HepG2 (cell line): Measurements from ENCODE around the gene NOL11. TPM values are rescaled to one million over a fixed set of nuclear protein-coding genes. Genes with fewer than 3 reads are reported as not detected.

Source experiments
- ATAC-seq: fragments of 200-7000 bp; cut with Tn5 transposase; 3 replicates; pipeline ENCODE4 v1.9.1; 2020; ENCODE audit warnings: mild to moderate bottlenecking, moderate library complexity
- BruUV-seq: library from RNA; stranded (reverse); fragments of 400-500 nt; replicated peaks from 2 replicates; lab custom pipeline; 2021; lab: Mats Ljungman, UMichigan
- CTCF ChIA-PET: fragments of 300-600 bp; formaldehyde crosslinking; extraction: SDS; loops from one replicate; lab custom pipeline; 2021; ENCODE audit warnings: low total read pairs, inconsistent platforms, low intra/inter-chr PET ratio; lab: Yijun Ruan, JAX
- POLR2A ChIA-PET: fragments of 350-600 bp; sonication (Branson Sonifier 250); formaldehyde crosslinking; loops from one replicate; lab custom pipeline; 2020; ENCODE audit warnings: antibody characterized with exemption, inconsistent platforms; lab: Yijun Ruan, JAX
- DNase-seq: peaks from one replicate; pipeline ENCODE4 v3.0.0-alpha.2; 2015; ENCODE audit warnings: low spot score
- FAIRE-seq: peaks from 3 replicates; lab custom pipeline; 2011; peaks lifted over from hg19 to GRCh38; lab: Jason Lieb, UNC
- H2AFZ ChIP-seq: one replicate; pipeline ENCODE4 v1.6.1; 2011; ENCODE audit warnings: low read length, inconsistent platforms
- H3K27ac ChIP-seq: fragments of 300-600 bp; 3 replicates; pipeline ENCODE4 v1.8.0; 2011; ENCODE audit warnings: mixed run types, mild to moderate bottlenecking, mixed read lengths, low read length, inconsistent platforms; ENCODE audit not compliant: insufficient read depth; ENCODE audit errors: extremely low read length
- H3K27me3 ChIP-seq, 2 experiments: fragments of 200-600 bp in 1 of 2; 2 replicates in 1 of 2; 3 replicates in 1 of 2; pipeline versions ENCODE4 v1.6.0 to v1.8.0; 2011; ENCODE audit warnings: low read length in 2 of 2, mild to moderate bottlenecking in 2 of 2, moderate library complexity in 2 of 2, inconsistent platforms in 1 of 2; ENCODE audit not compliant: insufficient read depth in 2 of 2, control insufficient read depth in 1 of 2
- H3K36me3 ChIP-seq, 2 experiments: fragments of 200-600 bp in 1 of 2; replicated peaks in 1 of 2; 2 replicates in 1 of 2; 3 replicates in 1 of 2; pipeline versions ENCODE4 v1.5.1 to v1.8.0; 2011; ENCODE audit warnings: low read length in 2 of 2, inconsistent platforms in 1 of 2; ENCODE audit not compliant: insufficient read depth in 2 of 2, control insufficient read depth in 1 of 2
- H3K4me1 ChIP-seq: 2 replicates; pipeline ENCODE4 v1.5.1; 2012; ENCODE audit warnings: low read length, inconsistent platforms; ENCODE audit not compliant: insufficient read depth
- H3K4me2 ChIP-seq: 2 replicates; pipeline ENCODE4 v1.6.0; 2011; ENCODE audit warnings: low read depth, low read length, inconsistent platforms
- H3K4me3 ChIP-seq, 3 experiments: fragments of 200-600 bp in 1 of 3; sonication (generic), shearing (Covaris generic) in 1 of 3; replicated peaks in 1 of 3; 2 replicates each; pipeline ENCODE4 v1.5.1; 2011 to 2016; ENCODE audit warnings: low read length in 3 of 3, inconsistent platforms in 2 of 3, low read depth in 2 of 3, mild to moderate bottlenecking in 2 of 3, control low read depth in 1 of 3, mixed read lengths in 1 of 3; ENCODE audit not compliant: insufficient read depth in 1 of 3
- H3K79me2 ChIP-seq: one replicate; pipeline ENCODE4 v1.6.1; 2011; ENCODE audit warnings: low read length, inconsistent platforms; ENCODE audit not compliant: insufficient read depth
- H3K9ac ChIP-seq: 2 replicates; pipeline ENCODE4 v1.6.0; 2011; ENCODE audit warnings: mild to moderate bottlenecking, low read depth, low read length, inconsistent platforms; ENCODE audit not compliant: insufficient read depth
- H3K9me3 ChIP-seq: 2 replicates; pipeline ENCODE4 v1.5.1; 2012; ENCODE audit warnings: mild to moderate bottlenecking, low read length
- H4K20me1 ChIP-seq: 2 replicates; pipeline ENCODE4 v1.6.0; 2011; ENCODE audit warnings: inconsistent platforms, mild to moderate bottlenecking, low read length, moderate library complexity; ENCODE audit not compliant: insufficient read depth
- ARID2 ChIP-seq: sonication (generic); formaldehyde crosslinking; IDR thresholded peaks from 2 replicates; pipeline ENCODE4 v1.8.1; 2022; ENCODE audit warnings: mild to moderate bottlenecking, missing genetic modification reagents, borderline replicate concordance
- GABPA ChIP-seq, 2 experiments: IDR thresholded peaks; 2 replicates each; pipeline ENCODE4 v1.6.1; 2011 to 2016; ENCODE audit warnings: low read depth in 2 of 2, low read length in 1 of 2, missing biosample characterization in 1 of 2, missing genetic modification characterization in 1 of 2
- KMT2B ChIP-seq: IDR thresholded peaks from 2 replicates; pipeline ENCODE4 v1.6.1; 2016; ENCODE audit warnings: missing genetic modification reagents, missing compliant biosample characterization
- NBN ChIP-seq: fragments of 450-650 bp; conservative IDR thresholded peaks from 2 replicates; pipeline ENCODE4 v1.6.1; 2017
- SRSF9 ChIP-seq: fragments of 200-400 bp; formaldehyde crosslinking; IDR thresholded peaks from 2 replicates; pipeline ENCODE4 v1.6.1; 2018; ENCODE audit warnings: borderline replicate concordance, mild to moderate bottlenecking, low read depth, low read length; ENCODE audit not compliant: insufficient read depth, poor library complexity, severe bottlenecking
- TBP ChIP-seq: sonication (generic); formaldehyde crosslinking; IDR thresholded peaks from 2 replicates; pipeline ENCODE4 v1.5.0; 2020; ENCODE audit warnings: missing genetic modification reagents
- XBP1 ChIP-seq: sonication (generic); formaldehyde crosslinking; IDR thresholded peaks from 2 replicates; pipeline ENCODE4 v1.5.0; 2020; ENCODE audit warnings: missing genetic modification reagents
- ZBTB1 ChIP-seq: sonication (generic); formaldehyde crosslinking; IDR thresholded peaks from 2 replicates; pipeline ENCODE4 v1.4.0; 2020; ENCODE audit warnings: missing genetic modification reagents, borderline replicate concordance
- ZNF724P ChIP-seq: sonication (generic); formaldehyde crosslinking; IDR thresholded peaks from 2 replicates; pipeline ENCODE4 v1.8.0; 2022; ENCODE audit warnings: missing genetic modification reagents, borderline replicate concordance
- ZNF775 ChIP-seq: sonication (generic); formaldehyde crosslinking; IDR thresholded peaks from 2 replicates; pipeline ENCODE4 v1.4.0; 2020; ENCODE audit warnings: missing genetic modification reagents, mild to moderate bottlenecking, moderate library complexity, borderline replicate concordance
- WGBS: methylation state at CpG from one replicate; pipeline ENCODE4 v1.1.6; 2017; ENCODE audit warnings: low lambda C conversion rate; 5-methylcytosine and 5-hydroxymethylcytosine counted together
- in situ Hi-C: cut with HindIII; loops from 2 replicates; pipeline ENCODE4 v1.10.0; 2017; ENCODE audit warnings: low pct_unique_long_range_greater_than_20kb; ENCODE audit not compliant: extremely low pct_ligation_motif_present
- intact Hi-C: fragments of 100-400 bp; cut with micrococcal nuclease; formaldehyde crosslinking; loops from one replicate; pipeline ENCODE4 v1.10.0; 2022; ENCODE audit not compliant: unreplicated experiment
- polyA plus RNA-seq, 8 experiments: library from polyadenylated mRNA; depleted of rRNA in 3 of 8; stranded (reverse) in 7 of 8; unstranded in 1 of 8; fragments of >200 nt; fragmentation: Illumina TruSeq in 4 of 8; extraction: Trizol in 4 of 8; gene quantifications; 2 replicates each; pipeline versions ENCODE4 v1.2.1 to v1.2.3, GENCODE V29; 2011 to 2016; ENCODE audit warnings: low read depth in 4 of 8, missing spikeins in 1 of 8, mixed read lengths in 1 of 8; ENCODE audit not compliant: insufficient read depth in 1 of 8
- total RNA-seq, 5 experiments: library from RNA; depleted of rRNA; stranded (reverse); fragments of >200 nt; fragmentation: Illumina TruSeq; extraction: Trizol; gene quantifications; 2 replicates each; pipeline ENCODE4 v1.2.3, GENCODE V29; 2016; ENCODE audit warnings: low read depth in 1 of 5
- TF ChIP-seq, protein P1 (sequence below), 2 experiments: fragments of 450-650 bp in 1 of 2; sonication (generic) in 1 of 2; formaldehyde crosslinking in 1 of 2; IDR thresholded peaks; 2 replicates each; pipeline versions ENCODE4 v1.6.1 to v1.8.0; 2016 to 2022; ENCODE audit warnings: antibody characterized with exemption in 1 of 2, mild to moderate bottlenecking in 1 of 2, missing genetic modification reagents in 1 of 2

NOL11 gene
- total and polyA plus RNA-seq, 2 of the 13 experiments (the other 11 are each of a cell fraction or from before 2014, with no cell fraction given): 45.8 to 124 TPM

DNA sequence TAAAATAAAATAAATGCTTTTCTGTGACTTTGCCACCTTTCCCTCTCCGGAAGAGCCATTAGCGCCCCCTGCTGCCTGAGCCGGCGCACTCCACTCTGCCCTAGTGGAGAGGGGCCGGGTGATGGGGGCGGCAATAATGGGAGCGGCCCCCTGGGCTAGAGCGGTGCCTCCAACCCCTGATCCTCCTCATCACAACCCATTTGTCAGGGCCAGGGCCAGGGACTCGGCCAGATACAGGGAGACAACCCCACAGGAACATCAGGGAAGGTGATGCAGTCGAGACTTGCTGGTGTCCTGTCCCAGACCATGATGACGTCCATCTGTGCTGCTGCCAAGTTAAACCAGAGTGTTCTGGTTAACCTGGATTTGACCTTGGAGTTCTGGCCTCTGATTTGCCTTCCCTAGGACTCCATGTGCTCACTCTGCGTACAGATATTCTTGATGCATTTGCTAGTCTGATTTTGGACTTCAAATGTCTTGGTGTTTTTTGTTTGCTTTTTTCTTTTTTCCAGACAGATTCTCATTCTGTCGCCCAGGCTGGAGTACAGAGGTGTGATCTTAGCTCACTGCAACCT is 61.4 kb downstream of the NOL11 start (continued):
- no peak for TF ChIP-seq ZNF775 (CRISPR knock-in tag)

DNA sequence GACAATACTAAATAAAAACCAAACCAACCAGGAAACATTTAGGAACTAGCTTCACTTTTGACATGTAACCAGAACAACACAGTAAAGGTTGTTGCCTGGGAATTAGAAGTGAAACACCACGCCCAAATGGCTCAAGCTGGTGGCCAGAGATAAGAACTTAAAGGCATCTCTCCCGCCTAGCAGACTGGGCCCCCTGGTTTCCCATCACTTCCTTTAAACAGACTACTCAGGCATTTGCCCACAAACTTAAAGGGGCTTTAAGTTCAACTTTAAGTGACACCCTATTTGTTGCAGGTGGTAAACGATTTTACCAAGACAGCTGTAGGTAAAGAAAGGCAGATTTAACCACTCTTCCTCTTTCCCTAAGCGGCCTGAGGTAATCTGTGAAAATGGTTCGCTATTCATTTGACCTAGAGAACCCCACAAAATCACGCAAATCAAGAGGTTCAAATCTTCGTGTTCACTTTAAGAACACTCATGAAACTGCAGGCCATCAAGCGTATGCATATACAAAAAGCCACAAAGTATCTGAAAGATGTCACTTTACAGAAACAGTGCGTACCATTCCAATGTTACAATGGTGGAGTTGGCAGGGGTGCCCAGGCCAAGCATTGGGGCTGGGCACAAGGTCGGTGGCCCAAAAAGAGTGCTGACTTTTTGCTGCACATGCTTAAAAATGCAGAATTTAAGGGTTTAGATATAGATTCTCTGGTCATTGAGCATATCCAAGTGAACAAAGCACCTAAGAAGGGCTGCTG is 66.8 kb downstream of the NOL11 start:
- ATAC-seq: no peak
- in situ Hi-C loops: no loop called here
- no peak overlapping the region for H2AFZ ChIP-seq

More for the DNA sequence above, 66.8 kb downstream of the NOL11 start:
- Histone ChIP-seq H3K4me1 (peaks cover 18% of the 10 kb centered on the region), H3K9ac (no peak overlapping the region), H3K4me3 (no peak overlapping the region), H3K27ac (no peak overlapping the region), H3K4me2 (no peak overlapping the region), H3K9me3 (no peaks in the 10 kb centered on the region), H3K79me2 (no peaks in the 10 kb centered on the region), H3K27me3 (peaks cover 0 to 7% of the 10 kb centered on the region in 2 experiments; a peak in 2 of 5 replicates), H3K36me3 (no peaks in the 10 kb centered on the region), H4K20me1 (no peaks in the 10 kb centered on the region)
- FAIRE-seq: no peak
- 46% methylated on average over 10 of the region's 10 CpGs for WGBS
- no TSS peak for BruUV-seq
- intact Hi-C loops: no loop called here
- no peak for DNase-seq
- TF ChIP-seq XBP1 (CRISPR knock-in tag): no peak
- TF ChIP-seq TBP: no peak
- TF ChIP-seq SRSF9: no peak
- TF ChIP-seq NBN: no peak
- no peak for TF ChIP-seq ZNF724P (CRISPR knock-in tag)
- TF ChIP-seq ZBTB1 (CRISPR knock-in tag): no peak
- TF ChIP-seq KMT2B: no peak
- TF ChIP-seq GABPA (IDR thresholded peaks at IDR 0.05; ENCODE audit: low read depth, low read length): no peak
- TF ChIP-seq GABPA (CRISPR knock-in tag; IDR thresholded peaks at IDR 0.05; ENCODE audit: low read depth): no peak
- TF ChIP-seq ARID2 (CRISPR knock-in tag): no peak
- TF ChIP-seq, protein P1, sequence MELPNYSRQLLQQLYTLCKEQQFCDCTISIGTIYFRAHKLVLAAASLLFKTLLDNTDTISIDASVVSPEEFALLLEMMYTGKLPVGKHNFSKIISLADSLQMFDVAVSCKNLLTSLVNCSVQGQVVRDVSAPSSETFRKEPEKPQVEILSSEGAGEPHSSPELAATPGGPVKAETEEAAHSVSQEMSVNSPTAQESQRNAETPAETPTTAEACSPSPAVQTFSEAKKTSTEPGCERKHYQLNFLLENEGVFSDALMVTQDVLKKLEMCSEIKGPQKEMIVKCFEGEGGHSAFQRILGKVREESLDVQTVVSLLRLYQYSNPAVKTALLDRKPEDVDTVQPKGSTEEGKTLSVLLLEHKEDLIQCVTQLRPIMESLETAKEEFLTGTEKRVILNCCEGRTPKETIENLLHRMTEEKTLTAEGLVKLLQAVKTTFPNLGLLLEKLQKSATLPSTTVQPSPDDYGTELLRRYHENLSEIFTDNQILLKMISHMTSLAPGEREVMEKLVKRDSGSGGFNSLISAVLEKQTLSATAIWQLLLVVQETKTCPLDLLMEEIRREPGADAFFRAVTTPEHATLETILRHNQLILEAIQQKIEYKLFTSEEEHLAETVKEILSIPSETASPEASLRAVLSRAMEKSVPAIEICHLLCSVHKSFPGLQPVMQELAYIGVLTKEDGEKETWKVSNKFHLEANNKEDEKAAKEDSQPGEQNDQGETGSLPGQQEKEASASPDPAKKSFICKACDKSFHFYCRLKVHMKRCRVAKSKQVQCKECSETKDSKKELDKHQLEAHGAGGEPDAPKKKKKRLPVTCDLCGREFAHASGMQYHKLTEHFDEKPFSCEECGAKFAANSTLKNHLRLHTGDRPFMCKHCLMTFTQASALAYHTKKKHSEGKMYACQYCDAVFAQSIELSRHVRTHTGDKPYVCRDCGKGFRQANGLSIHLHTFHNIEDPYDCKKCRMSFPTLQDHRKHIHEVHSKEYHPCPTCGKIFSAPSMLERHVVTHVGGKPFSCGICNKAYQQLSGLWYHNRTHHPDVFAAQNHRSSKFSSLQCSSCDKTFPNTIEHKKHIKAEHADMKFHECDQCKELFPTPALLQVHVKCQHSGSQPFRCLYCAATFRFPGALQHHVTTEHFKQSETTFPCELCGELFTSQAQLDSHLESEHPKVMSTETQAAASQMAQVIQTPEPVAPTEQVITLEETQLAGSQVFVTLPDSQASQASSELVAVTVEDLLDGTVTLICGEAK (IDR thresholded peaks at IDR 0.05): no peak
- TF ChIP-seq, protein P1 (CRISPR knock-in tag; IDR thresholded peaks at IDR 0.05): no peak
- ChIA-PET CTCF (no interaction called here), POLR2A (no interaction called here)
